HTR-8/SVneo (cell line): Measurements from ENCODE around the gene MRPL19.
A peak's percentile ranks its signal among the peaks of the same experiment; 100 is the strongest.

Experiments used
- DNase-seq: peaks from one replicate; pipeline ENCODE4 v3.0.0; 2011; ENCODE audit warnings: low spot score, mixed read lengths; ENCODE audit not compliant: insufficient read length
- FAIRE-seq: peaks from 2 replicates; lab custom pipeline; 2011; peaks lifted over from hg19 to GRCh38; lab: Jason Lieb, UNC

The MRPL19 gene

GRCh38 chr2:75646583-75647425 is at the start of gene MRPL19:
Gene MRPL19 (plus strand): TSS chr2:75646783. CDS start chr2:75646808, 25 bp downstream.
- peak; percentile 95 for FAIRE-seq
- peak; percentile 94 for DNase-seq

DNA sequence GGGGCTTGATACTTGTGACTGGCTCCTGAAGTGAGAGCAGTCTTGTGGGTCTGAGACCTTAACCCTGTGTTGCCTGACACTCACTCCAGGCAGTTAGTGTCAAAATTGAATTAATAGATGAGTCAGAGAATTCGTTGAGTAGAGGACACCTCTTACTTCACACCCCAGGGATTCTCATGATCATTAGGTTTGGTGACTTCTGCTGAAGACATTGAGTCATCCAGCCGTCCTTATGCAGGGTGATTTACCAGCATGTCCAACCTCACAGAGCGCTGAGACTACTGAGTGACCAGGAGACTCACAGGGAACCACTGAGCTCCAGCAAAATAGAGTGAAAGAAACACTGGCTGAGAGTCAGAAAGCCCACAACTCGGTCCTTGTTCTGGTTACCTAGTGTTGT is 49.8 kb upstream of the MRPL19 start:
- FAIRE-seq (no peak), DNase-seq (no peak)

GRCh38 chr2:75597949-75598348 is 48.6 kb upstream of the MRPL19 start:
- DNase-seq (no peak), FAIRE-seq (no peak)

DNA sequence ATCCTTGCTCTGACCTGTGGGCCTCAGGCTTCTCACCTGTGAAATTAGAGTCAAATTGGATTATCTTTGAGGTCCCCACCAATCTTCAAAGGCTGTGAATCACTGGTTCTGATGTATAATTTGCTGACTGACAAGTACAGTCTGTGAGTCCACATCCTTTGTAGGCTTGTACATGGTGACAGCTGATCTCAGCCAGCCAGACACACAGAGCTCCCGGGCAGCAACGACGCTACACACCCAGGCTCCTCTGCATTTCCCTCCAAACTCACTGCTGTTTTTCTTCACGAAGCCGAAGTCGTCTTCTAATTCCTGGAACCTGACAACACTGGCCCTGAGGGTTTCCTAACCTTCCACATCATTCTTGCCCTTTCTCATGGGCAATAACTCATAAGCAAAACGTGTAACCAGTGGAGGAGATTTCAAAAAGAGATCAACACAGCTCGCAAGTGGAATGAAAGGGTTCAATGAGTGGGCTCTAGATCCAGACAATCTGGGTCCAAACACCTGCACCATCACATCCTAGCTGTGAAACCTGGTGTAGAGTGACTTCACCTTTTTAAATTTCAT is 47.9 kb upstream of the MRPL19 start:
- FAIRE-seq (no peak), DNase-seq (no peak)

DNA sequence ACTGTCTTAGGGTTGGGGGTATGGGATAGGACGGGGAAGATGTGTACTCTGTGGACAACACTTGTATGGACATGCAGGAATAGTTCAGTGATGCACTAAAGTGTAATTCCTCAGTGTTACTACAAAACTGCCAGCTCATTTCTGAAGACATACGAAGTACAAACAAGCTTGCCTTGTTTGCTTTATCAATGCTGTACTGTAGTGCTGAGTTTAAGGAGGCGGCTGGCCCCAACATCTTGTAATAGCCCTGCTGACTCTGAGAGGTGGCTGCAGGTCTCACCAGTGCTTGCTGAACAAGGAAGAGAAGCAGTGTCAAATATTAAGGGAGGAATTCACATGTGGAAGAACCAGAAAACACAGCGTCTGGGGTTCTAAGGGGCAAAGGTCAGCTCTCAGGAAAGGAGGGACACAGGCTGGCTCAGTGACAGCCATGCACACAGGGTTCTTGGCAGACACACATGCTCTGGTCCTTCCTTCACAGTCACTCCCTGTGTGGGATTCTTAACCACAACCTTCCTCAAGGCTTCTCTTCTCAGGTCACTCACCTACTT is 46.0 kb upstream of the MRPL19 start:
- DNase-seq (no peak), FAIRE-seq (peak; percentile 51)

GRCh38 chr2:75602724-75603342 is 43.8 kb upstream of the MRPL19 start:
- DNase-seq (no peak), FAIRE-seq (peak; percentile 76)

GRCh38 chr2:75603477-75603876 is 43.1 kb upstream of the MRPL19 start:
- FAIRE-seq (peak; percentile 20), DNase-seq (no peak)

GRCh38 chr2:75604484-75604883 is 42.1 kb upstream of the MRPL19 start:
- FAIRE-seq (no peak), DNase-seq (no peak)

GRCh38 chr2:75605770-75606529 is 40.6 kb upstream of the MRPL19 start:
- FAIRE-seq (peak; percentile 88), DNase-seq (peak; percentile 77)

- FAIRE-seq (peak; percentile 40), DNase-seq (no peak)
These were observed 39.7 kb upstream of the MRPL19 start for GRCh38 chr2:75606761-75607399.

DNA sequence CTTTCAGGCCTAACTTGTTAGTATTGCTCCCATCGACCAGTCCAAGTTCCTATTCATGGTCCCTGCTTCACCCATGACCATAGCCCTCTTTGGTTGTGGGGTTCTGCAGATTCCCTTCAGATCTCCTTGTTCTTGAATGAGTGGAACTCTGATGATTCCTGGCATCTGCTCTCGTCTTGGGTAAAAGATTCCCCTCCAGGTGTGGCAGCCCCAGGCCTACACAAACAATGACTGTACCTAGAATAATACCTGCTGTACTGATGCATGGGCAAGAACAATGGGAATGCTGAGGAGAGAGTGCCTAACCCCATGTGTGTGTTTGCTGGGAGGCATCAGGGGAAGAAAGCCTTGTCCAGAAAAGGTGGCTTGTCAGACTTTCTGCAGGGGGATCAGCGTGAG is 39.2 kb upstream of the MRPL19 start:
- FAIRE-seq (no peak), DNase-seq (no peak)

GRCh38 chr2:75607988-75608683 is 38.4 kb upstream of the MRPL19 start:
- FAIRE-seq (no peak), DNase-seq (no peak)

- DNase-seq, result peak; percentile 72
- no peak for FAIRE-seq
These were observed 37.8 kb upstream of the MRPL19 start for GRCh38 chr2:75608684-75609333.

DNA sequence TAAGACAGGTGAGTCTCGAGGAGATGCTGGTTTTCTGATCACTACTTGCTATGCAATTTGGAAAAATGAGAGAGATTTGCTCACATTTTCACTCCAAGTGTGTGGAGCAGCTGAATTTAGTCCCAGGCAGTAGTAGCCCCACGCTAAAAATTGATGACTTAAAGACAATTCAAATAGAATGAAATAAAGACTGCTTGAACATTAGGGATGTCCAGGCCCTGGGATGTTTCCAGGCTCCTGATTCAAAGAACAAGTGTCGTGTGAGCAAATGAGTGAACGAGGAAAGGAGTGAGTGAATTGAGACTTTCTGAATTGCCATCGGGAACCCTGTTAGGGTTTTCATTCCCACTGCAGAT is 37.3 kb upstream of the MRPL19 start:
- no peak for FAIRE-seq
- no peak for DNase-seq

GRCh38 chr2:75609937-75610508 is 36.6 kb upstream of the MRPL19 start:
- FAIRE-seq (no peak), DNase-seq (no peak)

DNA sequence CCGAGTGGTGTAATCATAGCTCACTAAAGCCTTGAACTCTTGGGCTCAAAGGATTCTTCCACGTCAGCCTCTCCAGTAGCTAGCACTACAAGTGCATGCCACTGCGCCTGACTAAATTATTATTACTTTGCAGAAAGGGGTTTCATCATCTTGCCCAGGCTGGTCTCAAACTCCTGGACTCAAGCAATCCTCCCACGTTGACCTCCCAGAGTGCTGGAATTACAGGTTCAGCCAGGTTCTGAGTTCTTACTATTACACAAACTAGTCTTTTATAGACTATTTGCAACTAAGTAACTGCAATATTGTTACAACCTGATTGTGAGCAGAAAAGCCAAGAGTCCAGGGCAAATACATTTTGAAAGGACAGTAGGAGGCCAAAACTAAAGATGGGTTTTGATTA is 35.9 kb upstream of the MRPL19 start:
- DNase-seq (no peak), FAIRE-seq (no peak)

DNA sequence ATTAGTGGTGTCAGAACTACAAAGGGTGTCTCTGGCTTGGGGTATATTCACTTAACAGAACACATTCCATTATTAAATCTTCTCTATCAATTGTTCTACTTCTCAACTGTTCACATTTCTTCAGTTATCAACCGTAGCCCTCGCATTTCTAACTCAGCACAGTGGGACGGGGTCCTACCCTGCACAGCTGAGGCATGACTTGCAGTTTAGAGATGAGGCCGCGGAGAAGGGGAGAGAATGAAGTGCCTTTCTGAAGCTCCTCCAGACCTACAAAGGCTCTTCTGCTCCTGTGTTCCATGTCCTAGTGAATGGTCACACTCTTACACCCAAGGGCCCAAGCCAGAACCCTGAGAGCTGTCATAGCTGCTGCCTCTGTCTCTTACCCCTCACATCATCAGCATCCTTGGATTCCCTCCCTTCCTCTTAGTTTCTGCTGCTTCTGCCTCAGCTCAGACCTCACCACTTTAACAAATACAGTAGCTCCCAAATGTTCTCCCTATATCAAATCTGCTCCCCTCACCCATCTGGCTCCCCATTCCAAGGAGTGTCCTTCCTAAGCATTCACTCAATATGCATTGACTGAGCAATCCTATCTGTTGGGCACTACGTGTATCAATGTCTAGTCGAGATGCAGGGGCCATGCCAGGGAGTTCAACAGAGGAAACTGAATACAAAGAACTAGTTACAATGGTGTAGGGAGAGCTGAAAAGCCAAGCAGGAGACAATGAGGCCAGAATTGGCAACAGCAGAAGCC is 34.3 kb upstream of the MRPL19 start:
- FAIRE-seq, result no peak
- no peak for DNase-seq

DNA sequence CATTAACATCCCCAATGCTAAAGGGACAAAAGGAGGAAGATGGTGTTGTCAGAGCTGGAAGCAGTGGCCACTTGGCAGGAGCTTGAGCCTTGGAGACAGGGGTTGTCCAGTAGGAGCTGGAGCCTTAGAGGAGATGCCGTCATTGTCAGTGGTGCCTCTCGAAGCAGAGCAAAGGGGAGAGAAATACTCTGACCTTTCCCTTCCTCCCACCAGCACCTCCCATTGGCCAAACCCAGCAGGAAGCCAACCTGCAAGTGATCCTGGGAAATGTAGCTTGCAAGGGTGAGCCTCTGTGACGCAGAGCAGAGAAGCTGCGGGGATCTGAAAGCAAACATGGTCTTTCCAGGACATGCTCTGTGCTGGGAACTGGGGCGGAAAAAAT is 33.7 kb upstream of the MRPL19 start:
- DNase-seq (no peak), FAIRE-seq (no peak)
